SK-N-MC (cell line): ENCODE measurements around the gene FILIP1L.

Experiments
- EZH2 ChIP-seq: fragments of 200-600 bp; sonication (generic); IDR thresholded peaks from one replicate; pipeline ENCODE4 v1.6.1; 2017; ENCODE audit warnings: antibody characterized with exemption
- FOXP2 ChIP-seq: optimal IDR thresholded peaks from 2 replicates; pipeline ENCODE3; 2011; ENCODE audit warnings: mild to moderate bottlenecking, moderate library complexity; ENCODE audit not compliant: insufficient read depth; ENCODE audit errors: extremely low read length, control extremely low read depth
- POLR2AphosphoS5 ChIP-seq: IDR thresholded peaks from 2 replicates; pipeline ENCODE4 v1.6.1; 2012; ENCODE audit warnings: mild to moderate bottlenecking, low read depth, low read length, borderline replicate concordance

DNA sequence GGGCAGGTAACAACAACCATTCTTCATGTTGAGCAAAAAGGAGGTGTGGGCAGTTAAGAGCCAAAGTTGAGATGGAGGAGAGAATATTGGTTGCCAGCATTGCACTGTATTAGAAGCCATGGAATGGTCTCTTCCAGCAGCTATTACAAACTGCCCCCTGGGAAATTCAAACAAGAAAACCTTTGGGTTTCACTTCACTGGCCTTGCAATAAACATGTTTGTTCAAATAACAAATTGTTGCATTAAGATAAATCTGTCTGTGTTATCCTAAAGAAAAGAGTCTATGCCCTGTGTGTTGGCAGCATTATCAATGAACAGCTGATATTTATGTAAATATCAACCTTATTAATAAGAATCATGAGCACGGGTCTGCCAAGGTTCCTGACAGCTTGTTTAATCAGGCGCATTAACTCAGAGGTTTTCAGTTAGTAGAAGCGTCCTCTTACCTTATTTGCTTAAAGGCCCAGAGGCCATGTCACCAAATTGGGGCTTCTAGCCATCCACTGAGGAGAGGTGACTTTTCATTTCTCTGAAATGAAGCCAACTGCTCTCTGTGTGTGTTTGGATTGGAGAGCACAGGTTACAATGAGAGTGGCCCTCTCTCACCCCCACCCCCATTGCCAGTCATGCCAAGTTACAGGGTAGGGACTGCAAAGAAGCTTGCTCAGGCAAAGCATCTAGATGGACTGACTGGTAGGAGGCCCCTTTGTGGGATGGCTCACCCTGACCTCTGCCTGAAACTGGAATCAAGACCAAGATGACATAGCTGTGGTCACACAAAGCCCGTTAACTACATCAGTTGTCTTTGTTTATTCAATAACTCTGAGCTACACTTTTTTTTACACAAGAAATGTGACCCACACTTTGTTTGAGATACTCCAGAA, 10.5 kb downstream of the FILIP1L start:
- TF ChIP-seq POLR2AphosphoS5: no peak
- no peak for TF ChIP-seq EZH2
- TF ChIP-seq FOXP2: no peak
